HG02610 (cell line): ENCODE measurements around the gene STAC3.

Experiments
- ATAC-seq: cut with Tn5 transposase; IDR thresholded peaks from one replicate; pipeline ENCODE4 v1.9.1; 2021; ENCODE audit warnings: mild to moderate bottlenecking, moderate library complexity; ENCODE audit not compliant: unreplicated experiment

Gene STAC3

GRCh38 chr12:57212701-57213057 is 38.3 kb downstream of the STAC3 start:
- ATAC-seq = no peak

DNA sequence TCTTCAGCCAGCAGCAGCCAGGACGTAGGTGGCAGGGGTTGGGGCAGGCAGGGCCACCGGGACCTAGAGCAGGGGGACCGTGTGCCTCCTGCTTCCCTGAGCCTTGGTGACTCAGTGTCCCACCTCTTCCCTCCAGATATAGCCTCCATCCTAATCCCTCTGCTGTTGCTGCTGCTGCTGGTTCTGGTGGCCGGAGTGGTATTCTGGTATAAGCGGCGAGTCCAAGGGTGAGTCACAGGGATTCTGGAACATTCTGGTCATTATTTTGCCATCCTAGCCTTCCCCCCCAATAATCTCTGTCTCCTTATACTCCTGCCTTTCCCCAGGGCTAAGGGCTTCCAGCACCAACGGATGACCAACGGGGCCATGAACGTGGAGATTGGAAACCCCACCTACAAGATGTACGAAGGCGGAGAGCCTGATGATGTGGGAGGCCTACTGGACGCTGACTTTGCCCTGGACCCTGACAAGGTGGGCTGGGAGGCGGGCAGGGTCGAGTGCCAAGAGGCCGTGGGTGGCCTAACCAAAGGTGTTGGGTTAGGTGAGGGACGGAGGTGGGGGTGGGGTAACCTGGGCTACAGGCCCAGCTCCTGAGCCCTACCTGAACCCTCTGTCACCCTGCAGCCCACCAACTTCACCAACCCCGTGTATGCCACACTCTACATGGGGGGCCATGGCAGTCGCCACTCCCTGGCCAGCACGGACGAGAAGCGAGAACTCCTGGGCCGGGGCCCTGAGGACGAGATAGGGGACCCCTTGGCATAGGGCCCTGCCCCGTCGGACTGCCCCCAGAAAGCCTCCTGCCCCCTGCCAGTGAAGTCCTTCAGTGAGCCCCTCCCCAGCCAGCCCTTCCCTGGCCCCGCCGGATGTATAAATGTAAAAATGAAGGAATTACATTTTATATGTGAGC is 38.9 kb downstream of the STAC3 start:
- ATAC-seq = no peak

DNA sequence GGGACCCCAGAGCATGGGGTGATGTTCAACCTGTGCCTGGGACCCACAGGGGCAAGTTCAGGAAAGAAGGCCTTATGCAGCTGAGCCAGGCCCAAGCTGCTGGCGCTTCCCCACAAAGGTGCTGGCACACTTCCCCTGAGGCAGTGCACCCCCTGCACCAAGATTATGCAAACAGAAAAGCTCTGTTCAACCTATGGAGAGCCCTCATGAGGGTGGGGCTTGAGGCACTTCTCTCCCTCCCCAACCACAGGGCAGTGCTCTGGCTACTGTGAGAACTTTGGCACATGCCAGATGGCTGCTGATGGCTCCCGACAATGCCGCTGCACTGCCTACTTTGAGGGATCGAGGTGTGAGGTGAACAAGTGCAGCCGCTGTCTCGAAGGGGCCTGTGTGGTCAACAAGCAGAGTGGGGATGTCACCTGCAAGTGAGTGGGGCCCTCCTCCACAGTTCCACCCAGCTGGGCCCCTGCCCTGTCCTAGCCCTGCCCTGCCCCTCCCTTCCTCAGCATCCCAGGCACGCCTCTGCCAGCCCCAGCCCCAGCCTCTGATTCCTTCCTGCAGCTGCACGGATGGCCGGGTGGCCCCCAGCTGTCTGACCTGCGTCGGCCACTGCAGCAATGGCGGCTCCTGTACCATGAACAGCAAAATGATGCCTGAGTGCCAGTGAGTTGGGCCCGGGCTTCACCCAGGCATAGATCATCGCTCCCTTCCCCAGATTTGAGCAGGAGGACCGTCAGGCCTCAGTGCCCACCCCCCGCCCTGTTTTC is 39.9 kb downstream of the STAC3 start:
- no peak for ATAC-seq

GRCh38 chr12:57210461-57210860 is 40.5 kb downstream of the STAC3 start:
- no peak for ATAC-seq

GRCh38 chr12:57209916-57210315 is 41.1 kb downstream of the STAC3 start:
- ATAC-seq = no peak

- no peak for ATAC-seq
Observed at GRCh38 chr12:57208631-57209282, 42.2 kb downstream of the STAC3 start.

DNA sequence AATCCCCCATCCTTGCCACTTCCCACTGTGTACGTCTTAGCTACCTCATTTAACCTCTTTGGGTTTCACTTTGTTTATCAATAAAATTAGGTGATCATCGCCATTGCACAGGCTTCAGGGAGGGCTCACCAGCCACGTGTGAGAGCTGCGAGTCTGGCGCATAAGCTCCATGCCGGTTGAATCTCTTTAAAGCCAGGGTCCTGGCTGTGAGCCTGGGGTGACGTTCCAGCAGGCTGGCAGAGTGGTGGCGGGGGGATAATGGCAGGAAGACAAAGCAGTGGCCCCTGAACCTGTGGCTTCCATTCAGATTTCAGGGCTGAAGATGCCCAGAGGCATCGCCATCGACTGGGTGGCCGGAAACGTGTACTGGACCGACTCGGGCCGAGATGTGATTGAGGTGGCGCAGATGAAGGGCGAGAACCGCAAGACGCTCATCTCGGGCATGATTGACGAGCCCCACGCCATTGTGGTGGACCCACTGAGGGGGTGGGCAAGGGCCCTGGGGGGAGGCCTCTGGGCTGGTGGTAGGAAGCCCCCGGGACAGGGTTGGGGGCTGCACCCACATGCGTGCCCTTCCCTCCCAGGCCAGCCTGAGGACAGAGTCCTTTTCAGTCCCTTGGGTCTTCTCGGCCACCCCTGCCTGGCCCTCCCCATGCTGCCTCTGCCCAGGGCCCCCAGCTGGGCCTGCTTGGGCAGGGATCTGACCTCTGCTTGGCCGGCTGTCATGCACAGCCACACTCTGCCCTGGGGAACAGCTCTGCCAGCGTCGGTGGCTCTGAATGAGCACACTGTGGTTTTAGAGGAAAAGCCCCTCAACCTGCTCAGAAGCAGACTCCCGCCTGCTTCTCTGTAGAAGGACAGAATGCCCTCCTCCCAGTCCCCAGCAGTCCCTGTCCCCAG is 43.0 kb downstream of the STAC3 start:
- no peak for ATAC-seq

DNA sequence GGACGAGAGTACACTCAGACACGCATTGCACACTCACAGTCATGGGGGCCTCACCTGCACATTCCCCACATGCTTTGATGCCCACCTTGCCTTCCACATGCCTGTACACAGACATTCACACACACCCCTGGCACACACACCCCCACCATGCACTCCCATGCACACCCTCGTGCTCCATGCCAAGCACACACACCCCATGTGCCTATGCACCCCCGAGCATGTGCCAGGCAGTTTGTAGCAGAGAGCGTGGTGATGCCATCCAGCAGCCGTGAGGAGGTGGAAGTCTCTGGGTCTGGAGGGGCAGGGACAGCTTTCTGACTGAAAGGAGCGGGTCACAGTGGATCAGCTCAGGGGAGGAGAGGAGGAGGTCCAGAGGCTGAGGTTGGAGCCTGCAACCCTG is 45.1 kb downstream of the STAC3 start:
- no peak for ATAC-seq

- no peak for ATAC-seq
Observed at GRCh38 chr12:57205186-57205585, 45.8 kb downstream of the STAC3 start.

DNA sequence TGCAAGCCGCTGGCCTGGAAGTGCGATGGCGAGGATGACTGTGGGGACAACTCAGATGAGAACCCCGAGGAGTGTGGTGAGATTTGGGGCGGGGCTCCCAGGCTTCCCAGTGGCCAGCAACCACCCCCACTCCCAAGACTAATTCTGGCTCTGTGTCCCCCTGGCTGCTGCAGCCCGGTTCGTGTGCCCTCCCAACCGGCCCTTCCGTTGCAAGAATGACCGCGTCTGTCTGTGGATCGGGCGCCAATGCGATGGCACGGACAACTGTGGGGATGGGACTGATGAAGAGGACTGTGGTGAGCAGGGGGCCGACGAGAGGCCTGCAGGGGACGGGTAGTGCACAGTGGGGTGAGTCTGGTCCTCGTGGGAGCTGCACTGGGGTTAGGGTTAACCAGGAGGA is 46.5 kb downstream of the STAC3 start:
- no peak for ATAC-seq

- no peak for ATAC-seq
Observed at GRCh38 chr12:57203791-57204190, 47.2 kb downstream of the STAC3 start.

- ATAC-seq = no peak
Observed at GRCh38 chr12:57203201-57203600, 47.8 kb downstream of the STAC3 start.

DNA sequence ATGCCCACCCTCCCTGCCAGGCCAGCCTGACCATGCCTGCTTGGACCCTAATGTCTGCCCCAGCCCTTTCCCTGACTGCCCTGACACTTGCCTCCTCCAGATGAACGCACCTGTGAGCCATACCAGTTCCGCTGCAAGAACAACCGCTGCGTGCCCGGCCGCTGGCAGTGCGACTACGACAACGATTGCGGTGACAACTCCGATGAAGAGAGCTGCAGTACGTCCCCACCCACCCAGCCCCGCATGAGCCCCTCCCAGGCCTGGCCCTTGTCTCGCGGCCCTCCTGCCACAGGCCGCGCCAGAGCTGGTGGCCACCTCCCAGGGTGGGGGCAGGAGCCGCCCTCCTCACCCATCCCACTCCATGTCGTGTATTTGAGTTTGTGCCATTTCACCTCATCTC is 48.7 kb downstream of the STAC3 start:
- no peak for ATAC-seq

DNA sequence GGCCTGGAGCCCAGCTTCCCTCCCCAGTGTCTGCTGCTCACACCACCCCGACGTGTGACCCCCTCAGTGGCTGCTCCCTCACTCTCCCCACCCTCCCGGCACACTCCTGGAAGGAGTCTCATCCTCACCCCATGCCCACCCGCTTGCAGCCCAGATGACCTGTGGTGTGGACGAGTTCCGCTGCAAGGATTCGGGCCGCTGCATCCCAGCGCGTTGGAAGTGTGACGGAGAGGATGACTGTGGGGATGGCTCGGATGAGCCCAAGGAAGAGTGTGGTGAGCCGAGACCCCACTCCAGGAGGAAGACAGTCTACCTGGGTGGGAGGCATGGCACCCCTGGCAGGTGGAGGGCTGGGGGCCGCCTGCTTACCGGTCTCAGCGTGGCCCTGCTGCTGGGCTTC is 49.4 kb downstream of the STAC3 start:
- no peak for ATAC-seq

DNA sequence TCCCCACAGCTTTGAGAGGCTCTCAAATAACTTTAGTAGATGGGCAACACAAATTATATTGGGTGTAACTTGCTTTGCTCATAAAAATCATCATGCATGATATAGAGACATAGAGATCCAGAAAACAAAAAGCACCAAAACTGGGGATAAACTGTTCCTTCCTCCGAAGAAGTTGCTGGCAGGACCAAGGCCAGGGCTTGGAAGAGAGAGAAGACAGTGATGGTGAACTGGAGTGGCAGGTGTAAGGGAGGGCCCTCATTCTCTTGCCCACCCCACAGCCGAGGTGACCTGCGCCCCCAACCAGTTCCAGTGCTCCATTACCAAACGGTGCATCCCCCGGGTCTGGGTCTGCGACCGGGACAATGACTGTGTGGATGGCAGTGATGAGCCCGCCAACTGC is 49.8 kb downstream of the STAC3 start:
- ATAC-seq = no peak

- ATAC-seq = no peak
Observed at GRCh38 chr12:57200497-57200896, 50.5 kb downstream of the STAC3 start.

- no peak for ATAC-seq
Observed at GRCh38 chr12:57199191-57199590, 51.8 kb downstream of the STAC3 start.

DNA sequence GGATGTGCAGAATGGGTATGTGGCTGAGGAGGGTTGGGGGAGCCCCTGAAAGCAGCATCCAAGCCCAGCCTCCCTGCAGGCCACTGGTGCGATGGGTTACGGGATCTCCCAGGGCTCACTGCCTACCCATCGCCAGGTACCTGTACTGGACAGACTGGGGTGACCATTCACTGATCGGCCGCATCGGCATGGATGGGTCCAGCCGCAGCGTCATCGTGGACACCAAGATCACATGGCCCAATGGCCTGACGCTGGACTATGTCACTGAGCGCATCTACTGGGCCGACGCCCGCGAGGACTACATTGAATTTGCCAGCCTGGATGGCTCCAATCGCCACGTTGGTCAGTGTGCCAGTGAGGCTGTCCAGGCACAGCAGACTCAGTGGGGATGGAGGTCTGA is 52.7 kb downstream of the STAC3 start:
- no peak for ATAC-seq

GRCh38 chr12:57196956-57197355 is 54.0 kb downstream of the STAC3 start:
- no peak for ATAC-seq

DNA sequence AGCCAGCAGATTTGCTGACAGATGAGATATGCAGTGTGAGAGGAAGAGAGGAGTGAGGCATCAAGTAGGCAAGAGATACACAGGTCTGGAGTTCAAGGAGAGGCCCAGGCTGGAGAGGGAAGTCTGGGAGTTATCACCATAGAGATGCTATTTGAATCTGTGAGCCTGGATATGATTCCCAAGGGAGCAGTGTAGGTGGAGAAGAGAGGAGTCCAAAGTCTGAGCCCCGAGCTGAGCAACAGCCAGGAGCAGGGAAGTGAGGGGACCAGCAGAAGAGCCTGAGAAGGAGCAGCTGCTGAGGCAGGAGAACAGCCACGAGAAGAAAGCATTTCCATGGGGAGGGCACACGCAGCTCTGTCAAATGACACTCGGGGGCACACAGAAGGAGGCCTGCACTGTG is 54.5 kb downstream of the STAC3 start:
- no peak for ATAC-seq
